T-helper 1 cell treated with Interleukin-12 subunit alpha and Interleukin-12 subunit beta and Interleukin-4 antibody, amounts not matched to agents 30 μg/mL and 1 μg/mL, for 36 hours (primary cell): ENCODE measurements around the gene MCC.

Source experiments
- H3K27ac Mint-ChIP-seq: one replicate; pipeline ENCODE4 v1.8.0; 2021; ENCODE audit warnings: mild to moderate bottlenecking, mixed read lengths
- H3K27me3 Mint-ChIP-seq: one replicate; pipeline ENCODE4 v1.8.0; 2021; ENCODE audit warnings: low read depth, mixed read lengths
- H3K36me3 Mint-ChIP-seq: one replicate; pipeline ENCODE4 v1.8.0; 2021; ENCODE audit warnings: low read depth, mixed read lengths
- H3K4me1 Mint-ChIP-seq: one replicate; pipeline ENCODE4 v1.8.0; 2021; ENCODE audit warnings: low read depth, mixed read lengths
- H3K4me3 Mint-ChIP-seq: one replicate; pipeline ENCODE4 v1.8.0; 2021; ENCODE audit warnings: mild to moderate bottlenecking, moderate library complexity, mixed read lengths
- H3K9me3 Mint-ChIP-seq: one replicate; pipeline ENCODE4 v1.8.0; 2021; ENCODE audit warnings: mixed read lengths

MCC gene

GRCh38 chr5:113319256-113320053 lies 168.8 kb downstream of the MCC start:
- no peaks in the 10 kb centered on the region for H3K36me3 Mint-ChIP-seq
- no peak overlapping the region for H3K4me3 Mint-ChIP-seq
- no peaks in the 10 kb centered on the region for H3K9me3 Mint-ChIP-seq
- peaks cover 10% of the 10 kb centered on the region for H3K27me3 Mint-ChIP-seq
- H3K27ac Mint-ChIP-seq: no peak overlapping the region
- peaks cover 3% of the 10 kb centered on the region for H3K4me1 Mint-ChIP-seq

- Mint-ChIP-seq H3K4me1 (peaks cover 3% of the 10 kb centered on the region), H3K36me3 (no peaks in the 10 kb centered on the region), H3K27ac (no peak overlapping the region), H3K9me3 (no peaks in the 10 kb centered on the region), H3K4me3 (no peak overlapping the region), H3K27me3 (peaks cover 4% of the 10 kb centered on the region)
Observed at GRCh38 chr5:113317636-113318035, 170.6 kb downstream of the MCC start.

GRCh38 chr5:113311301-113311700 lies 177.0 kb downstream of the MCC start:
- H3K27me3 Mint-ChIP-seq: peaks cover 22% of the 10 kb centered on the region
- H3K27ac Mint-ChIP-seq: no peak overlapping the region
- H3K4me1 Mint-ChIP-seq: no peaks in the 10 kb centered on the region
- no peak overlapping the region for H3K4me3 Mint-ChIP-seq
- H3K9me3 Mint-ChIP-seq: no peaks in the 10 kb centered on the region
- no peaks in the 10 kb centered on the region for H3K36me3 Mint-ChIP-seq

- H3K4me1 Mint-ChIP-seq: no peaks in the 10 kb centered on the region
- H3K36me3 Mint-ChIP-seq: no peaks in the 10 kb centered on the region
- no peak overlapping the region for H3K27ac Mint-ChIP-seq
- no peak overlapping the region for H3K4me3 Mint-ChIP-seq
- no peaks in the 10 kb centered on the region for H3K9me3 Mint-ChIP-seq
- peaks cover 37% of the 10 kb centered on the region for H3K27me3 Mint-ChIP-seq
Observed at GRCh38 chr5:113302120-113302519, 186.1 kb downstream of the MCC start.

GRCh38 chr5:113299591-113299990 lies 188.7 kb downstream of the MCC start:
- H3K27me3 Mint-ChIP-seq: peaks cover 48% of the 10 kb centered on the region
- H3K27ac Mint-ChIP-seq: no peak overlapping the region
- H3K4me1 Mint-ChIP-seq: peaks cover 5% of the 10 kb centered on the region
- no peak overlapping the region for H3K4me3 Mint-ChIP-seq
- H3K36me3 Mint-ChIP-seq: no peaks in the 10 kb centered on the region
- no peaks in the 10 kb centered on the region for H3K9me3 Mint-ChIP-seq

GRCh38 chr5:113296676-113297075 lies 191.6 kb downstream of the MCC start:
- Mint-ChIP-seq H3K27me3 (peaks cover 57% of the 10 kb centered on the region), H3K27ac (no peak overlapping the region), H3K9me3 (no peaks in the 10 kb centered on the region), H3K36me3 (peaks cover 3% of the 10 kb centered on the region), H3K4me1 (peaks cover 15% of the 10 kb centered on the region), H3K4me3 (no peak overlapping the region)

- Mint-ChIP-seq H3K4me3 (peak overlapping the region; percentile 89), H3K9me3 (no peaks in the 10 kb centered on the region), H3K27ac (peak overlapping the region; percentile 68), H3K4me1 (peaks cover 15% of the 10 kb centered on the region), H3K36me3 (peaks cover 3% of the 10 kb centered on the region), H3K27me3 (peaks cover 72% of the 10 kb centered on the region)
Observed at GRCh38 chr5:113295111-113295539, 193.1 kb downstream of the MCC start.

- Mint-ChIP-seq H3K27me3 (peaks cover 78% of the 10 kb centered on the region), H3K4me1 (peaks cover 15% of the 10 kb centered on the region), H3K27ac (peak overlapping the region; percentile 68), H3K4me3 (peak overlapping the region; percentile 89), H3K36me3 (peaks cover 3% of the 10 kb centered on the region), H3K9me3 (no peaks in the 10 kb centered on the region)
Observed at GRCh38 chr5:113294311-113295110, 193.7 kb downstream of the MCC start.

GRCh38 chr5:113293975-113294310 lies 194.3 kb downstream of the MCC start:
- peak overlapping the region; percentile 89 for H3K4me3 Mint-ChIP-seq
- H3K4me1 Mint-ChIP-seq: peaks cover 15% of the 10 kb centered on the region
- H3K36me3 Mint-ChIP-seq: peaks cover 3% of the 10 kb centered on the region
- peaks cover 79% of the 10 kb centered on the region for H3K27me3 Mint-ChIP-seq
- H3K27ac Mint-ChIP-seq: no peak overlapping the region
- no peaks in the 10 kb centered on the region for H3K9me3 Mint-ChIP-seq

- Mint-ChIP-seq H3K4me3 (peak overlapping the region; percentile 89), H3K27me3 (peaks cover 78% of the 10 kb centered on the region), H3K36me3 (peaks cover 3% of the 10 kb centered on the region), H3K9me3 (no peaks in the 10 kb centered on the region), H3K27ac (peak overlapping the region; percentile 39), H3K4me1 (peaks cover 15% of the 10 kb centered on the region)
Observed at GRCh38 chr5:113293068-113293974, 194.9 kb downstream of the MCC start.

- no peaks in the 10 kb centered on the region for H3K9me3 Mint-ChIP-seq
- no peak overlapping the region for H3K27ac Mint-ChIP-seq
- peaks cover 15% of the 10 kb centered on the region for H3K4me1 Mint-ChIP-seq
- no peak overlapping the region for H3K4me3 Mint-ChIP-seq
- H3K27me3 Mint-ChIP-seq: peaks cover 78% of the 10 kb centered on the region
- H3K36me3 Mint-ChIP-seq: peaks cover 3% of the 10 kb centered on the region
Observed at GRCh38 chr5:113292462-113292861, 195.8 kb downstream of the MCC start.

- Mint-ChIP-seq H3K27me3 (peaks cover 16% of the 10 kb centered on the region), H3K9me3 (no peaks in the 10 kb centered on the region), H3K4me1 (no peaks in the 10 kb centered on the region), H3K27ac (no peak overlapping the region), H3K36me3 (no peaks in the 10 kb centered on the region), H3K4me3 (no peak overlapping the region)
Observed at GRCh38 chr5:113283558-113283957, 204.7 kb downstream of the MCC start.

GRCh38 chr5:113282472-113282871 lies 205.8 kb downstream of the MCC start:
- Mint-ChIP-seq H3K27ac (no peak overlapping the region), H3K27me3 (peaks cover 6% of the 10 kb centered on the region), H3K4me3 (no peak overlapping the region), H3K36me3 (no peaks in the 10 kb centered on the region), H3K4me1 (no peaks in the 10 kb centered on the region), H3K9me3 (no peaks in the 10 kb centered on the region)

- Mint-ChIP-seq H3K9me3 (no peaks in the 10 kb centered on the region), H3K4me1 (no peaks in the 10 kb centered on the region), H3K4me3 (no peak overlapping the region), H3K27ac (no peak overlapping the region), H3K36me3 (no peaks in the 10 kb centered on the region), H3K27me3 (peaks cover 4% of the 10 kb centered on the region)
Observed at GRCh38 chr5:113281194-113281593, 207.1 kb downstream of the MCC start.
